Measurements from ENCODE around the gene CDC42BPB. TPM values are rescaled to one million over a fixed set of nuclear protein-coding genes. Genes with fewer than 3 reads are reported as not detected.

Gene CDC42BPB
- total and polyA plus RNA-seq, 11 donors: 31.1 to 124 (median 68.9) TPM

- no peak overlapping the region for H3K4me3 ChIP-seq
- intact Hi-C loops (cut with DNase I): loop anchor here in 1 of 10 donors (5.0 kb wide), 1 partner anchor 130 kb away; the partner anchor contains the start of gene TRAF3
- H3K9me3 ChIP-seq: no peaks in the 10 kb centered on the region
- WGBS, 4 donors: 93 to 97% (median 96%) methylated on average over 33 of the region's 33 CpGs
- no peak for TF ChIP-seq CTCF (IDR thresholded peaks at IDR 0.05)
- TF ChIP-seq POLR2A (IDR thresholded peaks at IDR 0.05): no peak
- no peaks in the 10 kb centered on the region for H3K27me3 ChIP-seq
- H3K4me1 ChIP-seq: no peaks in the 10 kb centered on the region
- ATAC-seq: no peak
- no peak overlapping the region for H3K27ac ChIP-seq
- peaks cover 0 to 48% (median 19%) of the 10 kb centered on the region in 9 donors for H3K36me3 ChIP-seq
- peak in 1 of 5 donors; percentile 60 for DNase-seq
These were observed 150.0 kb downstream of the CDC42BPB start for GRCh38 chr14:102907303-102907844.

- 97 to 98% (median 98%) methylated on average over 25 to 30 of the region's 30 CpGs for WGBS, 4 donors
- peaks cover 0 to 51% (median 19%) of the 10 kb centered on the region in 9 donors for H3K36me3 ChIP-seq
These were observed 150.6 kb downstream of the CDC42BPB start for GRCh38 chr14:102906616-102907302.

GRCh38 chr14:102905116-102906108 is 151.9 kb downstream of the CDC42BPB start:
- Histone ChIP-seq H3K36me3 (peaks cover 0 to 64% (median 19%) of the 10 kb centered on the region in 9 donors), H3K4me1 (peaks cover 0 to 16% (median 0%) of the 10 kb centered on the region in 12 donors), H3K27me3 (no peaks in the 10 kb centered on the region), H3K27ac (no peak overlapping the region), H3K4me3 (no peak overlapping the region), H3K9me3 (no peaks in the 10 kb centered on the region)
- ATAC-seq (no peak), DNase-seq (no peak)
- WGBS, 4 donors: 95 to 97% (median 96%) methylated on average over 38 of the region's 38 CpGs
- no peak for TF ChIP-seq POLR2A (IDR thresholded peaks at IDR 0.05)
- no peak for TF ChIP-seq CTCF (IDR thresholded peaks at IDR 0.05)
- intact Hi-C loops (cut with DNase I): loop anchor here in 1 of 10 donors (5.0 kb wide), 1 partner anchor 128 kb away; the partner anchor contains the start of gene TRAF3

More at GRCh38 chr14:102906616-102907302, 150.6 kb downstream of the CDC42BPB start:
- no peaks in the 10 kb centered on the region for H3K27me3 ChIP-seq
- TF ChIP-seq CTCF (IDR thresholded peaks at IDR 0.05) (no peak), POLR2A (IDR thresholded peaks at IDR 0.05) (no peak)
- H3K9me3 ChIP-seq: no peaks in the 10 kb centered on the region
- DNase-seq (no peak), ATAC-seq (no peak)
- intact Hi-C loops (cut with DNase I): loop anchor here in 1 of 10 donors (5.0 kb wide), 1 partner anchor 129 kb away; the partner anchor contains the start of gene TRAF3
- H3K4me1 ChIP-seq: peaks cover 0 to 3% (median 0%) of the 10 kb centered on the region in 12 donors
- no peak overlapping the region for H3K4me3 ChIP-seq
- no peak overlapping the region for H3K27ac ChIP-seq
